DND-41 (cell line): ENCODE data around the gene EDDM3A.

ENCODE experiments used
- EZH2 ChIP-seq: IDR thresholded peaks from 3 replicates; pipeline ENCODE4 v1.6.1; 2012; ENCODE audit warnings: borderline replicate concordance, low read depth, mild to moderate bottlenecking, moderate library complexity, low read length, inconsistent platforms; ENCODE audit not compliant: severe bottlenecking
- TF ChIP-seq, protein P1 (sequence below): IDR thresholded peaks from 2 replicates; pipeline ENCODE4 v1.5.1; 2012; ENCODE audit warnings: borderline replicate concordance, low read length, moderate library complexity, mild to moderate bottlenecking; ENCODE audit not compliant: poor library complexity, severe bottlenecking; ENCODE audit errors: extremely low read depth

- TF ChIP-seq, protein P1, sequence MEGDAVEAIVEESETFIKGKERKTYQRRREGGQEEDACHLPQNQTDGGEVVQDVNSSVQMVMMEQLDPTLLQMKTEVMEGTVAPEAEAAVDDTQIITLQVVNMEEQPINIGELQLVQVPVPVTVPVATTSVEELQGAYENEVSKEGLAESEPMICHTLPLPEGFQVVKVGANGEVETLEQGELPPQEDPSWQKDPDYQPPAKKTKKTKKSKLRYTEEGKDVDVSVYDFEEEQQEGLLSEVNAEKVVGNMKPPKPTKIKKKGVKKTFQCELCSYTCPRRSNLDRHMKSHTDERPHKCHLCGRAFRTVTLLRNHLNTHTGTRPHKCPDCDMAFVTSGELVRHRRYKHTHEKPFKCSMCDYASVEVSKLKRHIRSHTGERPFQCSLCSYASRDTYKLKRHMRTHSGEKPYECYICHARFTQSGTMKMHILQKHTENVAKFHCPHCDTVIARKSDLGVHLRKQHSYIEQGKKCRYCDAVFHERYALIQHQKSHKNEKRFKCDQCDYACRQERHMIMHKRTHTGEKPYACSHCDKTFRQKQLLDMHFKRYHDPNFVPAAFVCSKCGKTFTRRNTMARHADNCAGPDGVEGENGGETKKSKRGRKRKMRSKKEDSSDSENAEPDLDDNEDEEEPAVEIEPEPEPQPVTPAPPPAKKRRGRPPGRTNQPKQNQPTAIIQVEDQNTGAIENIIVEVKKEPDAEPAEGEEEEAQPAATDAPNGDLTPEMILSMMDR: no peak
- TF ChIP-seq EZH2: no peak
Measured at GRCh38 chr14:20787025-20787424, 41.3 kb downstream of the EDDM3A start.
